ENCODE data around the gene MAP4K2. TPM values are rescaled to one million over a fixed set of nuclear protein-coding genes. Genes with fewer than 3 reads are reported as not detected.

Gene MAP4K2
- total and polyA plus RNA-seq, 7 experiments from 2014 or later, result 40.7 to 130 (median 76.1) TPM

DNA sequence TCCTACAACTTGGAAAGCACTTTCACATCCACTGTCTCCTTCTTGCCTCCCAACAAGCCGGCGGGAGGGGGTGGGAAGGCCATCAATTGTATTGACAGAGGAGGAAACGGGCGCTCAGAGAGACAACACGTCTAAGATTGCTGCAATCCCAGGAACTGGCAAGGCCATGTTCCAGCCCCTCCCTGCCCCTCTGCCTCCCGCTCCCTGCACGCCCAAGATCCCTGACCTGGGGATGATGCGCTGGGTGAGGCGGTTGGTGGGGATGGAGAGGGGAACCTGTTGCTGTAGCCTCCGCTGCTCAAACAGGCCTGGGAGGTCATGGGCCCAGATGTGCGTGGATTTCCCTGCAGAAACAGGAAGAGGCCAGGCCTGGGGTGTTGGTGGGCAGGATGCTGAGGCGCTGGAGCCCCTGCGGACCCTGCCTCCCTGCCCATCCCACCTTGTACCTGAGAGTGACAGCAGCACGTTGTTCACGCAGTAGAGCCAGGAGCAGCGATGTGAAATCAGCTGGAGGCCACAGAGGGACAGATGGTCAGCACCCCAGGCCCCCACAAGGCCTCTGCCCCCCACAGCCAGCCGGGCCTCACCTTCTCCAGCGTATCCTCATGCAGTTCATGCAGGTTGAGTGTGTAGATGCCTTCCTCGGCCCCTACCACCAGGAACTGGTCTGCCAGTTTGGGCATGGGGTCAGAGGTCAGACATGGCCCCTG lies 6.8 kb downstream of the MAP4K2 start:
- intact Hi-C loops (cut with micrococcal nuclease), result no loop called here
- no peak overlapping the region for H3K4me3 Mint-ChIP-seq
- no peak overlapping the region for H3K27ac ChIP-seq (ENCODE audit: low read depth, low read length)
- CTCF ChIA-PET, result no interaction called here
- peaks cover 0 to 11% (median 11%) of the 10 kb centered on the region in 5 donors for H3K36me3 Mint-ChIP-seq
- H3K27ac Mint-ChIP-seq, result peak overlapping the region in 3 of 9 donors; percentile 0 to 84 (median 65)
- peaks cover 0 to 1% (median 0%) of the 10 kb centered on the region in 11 donors for H3K9me3 Mint-ChIP-seq
- H3K36me3 ChIP-seq (ENCODE audit: control insufficient read depth in 2 of 3, insufficient read depth in 3 of 3, low read length in 3 of 3), result peaks cover 0 to 79% (median 0%) of the 10 kb centered on the region in 3 experiments
- no peaks in the 10 kb centered on the region for H3K27me3 ChIP-seq (ENCODE audit: control insufficient read depth in 2 of 2, insufficient read depth in 2 of 2, low read length in 2 of 2)
- DNase-seq (no peak), ATAC-seq (no peak)
- H3K27me3 Mint-ChIP-seq, result no peaks in the 10 kb centered on the region
- H3K4me3 ChIP-seq (ENCODE audit: low read length), result no peak overlapping the region
- POLR2A ChIA-PET, result interaction anchor here (0.6 to 12.0 kb wide), 6 partner anchors 12 to 53 kb away, joined by 3 to 125 read pairs (median 4); partner anchors contain the start of genes MEN1 and SF1
- H3K4me1 ChIP-seq (ENCODE audit: control insufficient read depth in 2 of 2, insufficient read depth in 2 of 2, low read length in 2 of 2), result peaks cover 0 to 9% of the 10 kb centered on the region in 2 donors
- peaks cover 25 to 45% (median 35%) of the 10 kb centered on the region in 7 donors for H3K4me1 Mint-ChIP-seq
- no peaks in the 10 kb centered on the region for H3K9me3 ChIP-seq (ENCODE audit: control insufficient read depth in 2 of 3, low read length in 3 of 3)

DNA sequence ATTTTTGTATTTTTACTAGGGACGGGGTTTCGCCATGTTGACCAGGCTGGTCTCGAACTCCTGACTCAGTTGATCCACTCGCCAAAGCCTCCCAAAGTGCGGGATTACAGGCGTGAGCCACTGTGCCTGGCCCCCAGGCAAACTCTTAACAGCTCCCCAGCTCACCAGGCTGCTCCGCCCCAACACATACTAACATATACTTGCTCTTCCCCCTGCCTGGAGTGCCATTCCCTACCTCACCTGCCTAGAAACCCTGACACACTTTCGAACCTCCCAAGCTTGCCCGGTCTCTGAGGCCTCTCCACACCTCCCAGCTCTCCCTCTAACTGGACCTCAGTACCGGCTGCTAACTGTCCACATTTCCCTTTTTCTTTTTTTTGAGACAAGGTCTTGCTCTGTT lies 8.5 kb downstream of the MAP4K2 start:
- H3K9me3 Mint-ChIP-seq, result peaks cover 0 to 1% (median 0%) of the 10 kb centered on the region in 11 donors
- ATAC-seq (no peak), DNase-seq (no peak)
- Histone ChIP-seq H3K27me3 (ENCODE audit: control insufficient read depth in 2 of 2, insufficient read depth in 2 of 2, low read length in 2 of 2) (no peaks in the 10 kb centered on the region), H3K4me1 (ENCODE audit: control insufficient read depth in 2 of 2, insufficient read depth in 2 of 2, low read length in 2 of 2) (peaks cover 0 to 9% of the 10 kb centered on the region in 2 donors), H3K4me3 (ENCODE audit: low read length) (no peak overlapping the region), H3K36me3 (ENCODE audit: control insufficient read depth in 2 of 3, insufficient read depth in 3 of 3, low read length in 3 of 3) (peaks cover 0 to 74% (median 0%) of the 10 kb centered on the region in 3 experiments), H3K27ac (ENCODE audit: low read depth, low read length) (peak overlapping the region; percentile 43), H3K9me3 (ENCODE audit: control insufficient read depth in 2 of 3, low read length in 3 of 3) (no peaks in the 10 kb centered on the region)
- H3K4me1 Mint-ChIP-seq, result peaks cover 20 to 41% (median 32%) of the 10 kb centered on the region in 7 donors
- H3K36me3 Mint-ChIP-seq, result peaks cover 0 to 15% (median 9%) of the 10 kb centered on the region in 5 donors
- POLR2A ChIA-PET, result interaction anchor here (0.6 to 3.0 kb wide), 11 partner anchors 8 to 1113 kb away, joined by 3 to 19 read pairs (median 6); partner anchors contain the start of genes MAP4K2, SF1 and TRPT1
- peak overlapping the region; percentile 37 to 92 (median 81) for H3K27ac Mint-ChIP-seq
- intact Hi-C loops (cut with micrococcal nuclease), result no loop called here
- no peaks in the 10 kb centered on the region for H3K27me3 Mint-ChIP-seq
- H3K4me3 Mint-ChIP-seq, result peak overlapping the region in 4 of 10 donors; percentile 13 to 63 (median 25)
- CTCF ChIA-PET, result no interaction called here

DNA sequence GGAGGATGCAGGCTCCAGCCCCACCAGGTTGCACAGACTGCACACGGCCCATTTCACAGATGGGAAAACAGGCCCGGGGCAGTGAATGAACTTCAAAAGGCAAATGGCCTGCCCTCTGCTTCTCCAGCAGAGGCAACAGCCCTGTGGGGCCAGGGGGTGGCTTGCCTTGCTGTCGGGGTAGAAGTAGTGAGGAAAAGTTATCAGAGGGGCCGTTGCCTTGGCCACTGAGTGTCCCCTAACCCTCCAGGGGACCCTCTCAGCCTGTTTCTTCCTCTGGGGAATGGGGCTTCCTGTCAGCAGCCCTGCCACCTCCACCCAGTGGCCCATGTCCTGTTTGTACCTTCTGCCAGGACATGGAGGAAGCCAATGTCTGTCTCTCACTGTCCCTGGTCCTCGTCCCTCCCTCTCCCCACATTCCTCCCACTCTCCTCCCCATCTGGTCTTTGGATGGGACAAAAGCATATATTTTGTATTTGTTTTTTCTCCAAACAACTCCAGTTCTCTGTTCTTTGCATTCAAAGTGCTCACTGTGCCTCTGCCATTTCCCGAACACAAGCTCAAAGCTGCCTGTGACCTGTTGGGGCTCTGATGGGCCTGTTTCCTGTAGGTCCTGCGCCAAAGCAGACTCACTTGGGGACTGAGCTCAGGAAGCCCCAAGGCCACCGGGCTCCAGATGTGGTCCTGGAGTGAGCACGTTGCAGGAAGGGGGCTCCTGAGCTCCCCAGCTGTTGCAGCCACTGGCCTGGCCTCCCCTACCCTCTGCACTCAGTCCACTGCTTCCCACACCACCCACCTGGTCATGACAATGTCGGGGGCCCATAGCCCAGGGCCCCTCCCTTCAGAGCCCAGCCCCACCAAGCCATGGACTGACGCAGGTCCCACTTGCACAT lies 9.5 kb downstream of the MAP4K2 start:
- ChIA-PET POLR2A (interaction anchor here (0.6 to 3.0 kb wide), 12 partner anchors 7 to 59 kb away, joined by 3 to 19 read pairs (median 5); partner anchors contain the start of genes MAP4K2 and SF1), CTCF (interaction anchor here (0.6 to 0.9 kb wide), 3 partner anchors 12 to 53 kb away, joined by 3 to 4 read pairs (median 4); no protein-coding TSS in a partner anchor)
- no peak for ATAC-seq
- H3K4me1 Mint-ChIP-seq, result peaks cover 15 to 35% (median 26%) of the 10 kb centered on the region in 7 donors
- no peaks in the 10 kb centered on the region for H3K27me3 Mint-ChIP-seq
- Histone ChIP-seq H3K27ac (ENCODE audit: low read depth, low read length) (peak overlapping the region; percentile 43), H3K27me3 (ENCODE audit: control insufficient read depth in 2 of 2, insufficient read depth in 2 of 2, low read length in 2 of 2) (no peaks in the 10 kb centered on the region), H3K9me3 (ENCODE audit: control insufficient read depth in 2 of 3, low read length in 3 of 3) (no peaks in the 10 kb centered on the region), H3K4me1 (ENCODE audit: control insufficient read depth in 2 of 2, insufficient read depth in 2 of 2, low read length in 2 of 2) (peaks cover 0 to 9% of the 10 kb centered on the region in 2 donors), H3K36me3 (ENCODE audit: control insufficient read depth in 2 of 3, insufficient read depth in 3 of 3, low read length in 3 of 3) (peaks cover 0 to 74% (median 0%) of the 10 kb centered on the region in 3 experiments), H3K4me3 (ENCODE audit: low read length) (no peak overlapping the region)
- peak overlapping the region; percentile 42 to 92 (median 77) for H3K27ac Mint-ChIP-seq
- H3K4me3 Mint-ChIP-seq, result peak overlapping the region in 6 of 10 donors; percentile 12 to 53 (median 27)
- intact Hi-C loops (cut with micrococcal nuclease), result no loop called here
- DNase-seq, result no peak
- H3K9me3 Mint-ChIP-seq, result peaks cover 0 to 1% (median 0%) of the 10 kb centered on the region in 11 donors
- H3K36me3 Mint-ChIP-seq, result peaks cover 0 to 10% (median 4%) of the 10 kb centered on the region in 5 donors

DNA sequence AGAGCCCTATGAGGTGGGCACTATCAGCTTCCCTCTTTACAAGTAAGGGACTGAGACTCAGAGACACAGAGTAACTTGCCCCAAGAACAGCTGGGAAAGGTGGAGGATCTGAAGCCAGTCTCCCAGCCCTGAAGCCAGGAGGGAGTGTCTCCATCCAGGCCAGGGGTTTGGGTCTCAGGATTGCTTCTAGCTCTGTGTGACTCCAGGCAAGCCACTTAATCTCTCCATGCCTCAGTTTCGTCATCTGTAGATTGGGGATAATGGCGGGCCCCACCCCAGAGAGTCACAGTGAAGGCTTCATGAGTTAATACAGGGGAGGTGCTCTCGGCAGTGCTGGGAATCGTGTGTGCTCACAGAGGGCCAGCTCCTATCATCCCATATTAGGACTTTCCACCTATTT lies 10.5 kb downstream of the MAP4K2 start:
- Histone ChIP-seq H3K4me1 (ENCODE audit: control insufficient read depth in 2 of 2, insufficient read depth in 2 of 2, low read length in 2 of 2) (peaks cover 0 to 14% of the 10 kb centered on the region in 2 donors), H3K36me3 (ENCODE audit: control insufficient read depth in 2 of 3, insufficient read depth in 3 of 3, low read length in 3 of 3) (peaks cover 0 to 67% (median 0%) of the 10 kb centered on the region in 3 experiments), H3K9me3 (ENCODE audit: control insufficient read depth in 2 of 3, low read length in 3 of 3) (no peaks in the 10 kb centered on the region), H3K4me3 (ENCODE audit: low read length) (no peak overlapping the region), H3K27me3 (ENCODE audit: control insufficient read depth in 2 of 2, insufficient read depth in 2 of 2, low read length in 2 of 2) (no peaks in the 10 kb centered on the region), H3K27ac (ENCODE audit: low read depth, low read length) (no peak overlapping the region)
- ChIA-PET POLR2A (interaction anchor here (1.0 to 3.0 kb wide), 5 partner anchors 8 to 18 kb away, joined by 3 to 19 read pairs (median 5); partner anchors contain the start of genes MAP4K2 and SF1), CTCF (interaction anchor here (1.5 to 1.6 kb wide), 2 partner anchors 10 to 30 kb away, joined by 3 to 4 read pairs; no protein-coding TSS in a partner anchor)
- intact Hi-C loops (cut with micrococcal nuclease), result no loop called here
- no peak overlapping the region for H3K4me3 Mint-ChIP-seq
- peak overlapping the region in 3 of 9 donors; percentile 67 to 92 (median 78) for H3K27ac Mint-ChIP-seq
- H3K27me3 Mint-ChIP-seq, result no peaks in the 10 kb centered on the region
- H3K36me3 Mint-ChIP-seq, result peaks cover 0 to 10% (median 4%) of the 10 kb centered on the region in 5 donors
- no peak for ATAC-seq
- H3K4me1 Mint-ChIP-seq, result peaks cover 17 to 38% (median 29%) of the 10 kb centered on the region in 7 donors
- H3K9me3 Mint-ChIP-seq, result peaks cover 0 to 1% (median 0%) of the 10 kb centered on the region in 11 donors
- DNase-seq, result no peak

DNA sequence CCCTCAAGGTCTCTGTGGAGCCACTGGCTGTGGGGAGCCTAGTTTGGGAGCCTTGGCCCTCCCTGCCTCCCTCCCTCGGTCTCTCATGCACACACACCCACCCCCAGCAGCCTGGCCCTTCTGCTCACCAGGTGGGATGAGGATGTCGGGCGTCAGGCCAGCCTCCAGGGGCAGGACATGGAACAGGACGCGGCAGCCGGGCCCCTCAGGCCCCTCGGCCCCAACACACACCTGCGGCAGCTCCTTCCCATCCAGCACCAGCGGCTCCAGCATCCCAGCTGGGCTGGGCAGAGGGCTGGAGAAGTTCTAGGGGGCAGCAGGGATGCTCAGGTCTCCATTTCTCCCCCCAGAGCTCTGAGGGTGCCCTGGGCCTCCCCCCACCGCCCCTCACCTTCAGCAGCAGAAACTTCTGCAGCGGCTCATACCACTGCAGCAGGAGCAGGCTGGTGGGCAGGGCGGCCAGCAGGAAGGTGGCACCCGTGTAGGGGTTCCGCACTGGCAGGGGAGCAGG lies 11.2 kb downstream of the MAP4K2 start:
- ChIA-PET CTCF (interaction anchor here (1.5 to 1.6 kb wide), 2 partner anchors 10 to 30 kb away, joined by 3 to 4 read pairs; no protein-coding TSS in a partner anchor), POLR2A (interaction anchor here (0.7 to 3.0 kb wide), 8 partner anchors 9 to 48 kb away, joined by 3 to 19 read pairs (median 4); partner anchors contain the start of genes MAP4K2, RASGRP2 and SF1)
- Histone ChIP-seq H3K27ac (ENCODE audit: low read depth, low read length) (no peak overlapping the region), H3K9me3 (ENCODE audit: control insufficient read depth in 2 of 3, low read length in 3 of 3) (no peaks in the 10 kb centered on the region), H3K27me3 (ENCODE audit: control insufficient read depth in 2 of 2, insufficient read depth in 2 of 2, low read length in 2 of 2) (no peaks in the 10 kb centered on the region), H3K4me3 (ENCODE audit: low read length) (no peak overlapping the region), H3K4me1 (ENCODE audit: control insufficient read depth in 2 of 2, insufficient read depth in 2 of 2, low read length in 2 of 2) (peaks cover 0 to 15% of the 10 kb centered on the region in 2 donors), H3K36me3 (ENCODE audit: control insufficient read depth in 2 of 3, insufficient read depth in 3 of 3, low read length in 3 of 3) (peaks cover 0 to 61% (median 0%) of the 10 kb centered on the region in 3 experiments)
- peaks cover 0 to 10% (median 4%) of the 10 kb centered on the region in 5 donors for H3K36me3 Mint-ChIP-seq
- DNase-seq (no peak), ATAC-seq (no peak)
- intact Hi-C loops (cut with micrococcal nuclease), result no loop called here
- peaks cover 0 to 1% (median 0%) of the 10 kb centered on the region in 11 donors for H3K9me3 Mint-ChIP-seq
- no peak overlapping the region for H3K27ac Mint-ChIP-seq
- H3K4me1 Mint-ChIP-seq, result peaks cover 18 to 40% (median 28%) of the 10 kb centered on the region in 7 donors
- H3K4me3 Mint-ChIP-seq, result no peak overlapping the region
- no peaks in the 10 kb centered on the region for H3K27me3 Mint-ChIP-seq

Data from naive thymus-derived CD4-positive, alpha-beta T cell (primary cell).